ENCODE data around the gene P2RX4. TPM values are rescaled to one million over a fixed set of nuclear protein-coding genes. Genes with fewer than 3 reads are reported as not detected.
"Not testable (repeated sequence)": the region's sequence is repeated elsewhere in the genome, so short reads cannot be mapped to it uniquely, and the experiment has no call there.

P2RX4 gene
- polyA plus RNA-seq, 1 donor: 91.9 TPM

- DNase-seq: no peak
- Histone ChIP-seq H3K4me3 (ENCODE audit: low read length) (no peak overlapping the region), H3K4me1 (ENCODE audit: control insufficient read depth, insufficient read depth, low read length) (no peaks in the 10 kb centered on the region), H3K27me3 (ENCODE audit: control insufficient read depth, insufficient read depth, low read length) (no peaks in the 10 kb centered on the region), H3K36me3 (ENCODE audit: control insufficient read depth, insufficient read depth, low read length) (no peaks in the 10 kb centered on the region), H3K27ac (ENCODE audit: low read length) (no peak overlapping the region), H3K9me3 (ENCODE audit: control insufficient read depth, low read depth, low read length) (no peaks in the 10 kb centered on the region)
- no CpG with 5 or more reads among the region's 2 CpGs for WGBS (ENCODE audit: insufficient coverage, low lambda C conversion rate)
These were observed 23.1 kb upstream of the P2RX4 start for GRCh38 chr12:121186826-121187225.

GRCh38 chr12:121187501-121187900, 22.4 kb upstream of the P2RX4 start:
- Histone ChIP-seq H3K27me3 (ENCODE audit: control insufficient read depth, insufficient read depth, low read length) (no peaks in the 10 kb centered on the region), H3K36me3 (ENCODE audit: control insufficient read depth, insufficient read depth, low read length) (no peaks in the 10 kb centered on the region), H3K27ac (ENCODE audit: low read length) (no peak overlapping the region), H3K9me3 (ENCODE audit: control insufficient read depth, low read depth, low read length) (no peaks in the 10 kb centered on the region), H3K4me3 (ENCODE audit: low read length) (no peak overlapping the region), H3K4me1 (ENCODE audit: control insufficient read depth, insufficient read depth, low read length) (no peaks in the 10 kb centered on the region)
- 96% methylated on average over 5 of the region's 7 CpGs for WGBS (ENCODE audit: insufficient coverage, low lambda C conversion rate)
- no peak for DNase-seq

- Histone ChIP-seq H3K27ac (ENCODE audit: low read length) (no peak overlapping the region), H3K27me3 (ENCODE audit: control insufficient read depth, insufficient read depth, low read length) (no peaks in the 10 kb centered on the region), H3K4me1 (ENCODE audit: control insufficient read depth, insufficient read depth, low read length) (no peaks in the 10 kb centered on the region), H3K4me3 (ENCODE audit: low read length) (no peak overlapping the region), H3K36me3 (ENCODE audit: control insufficient read depth, insufficient read depth, low read length) (no peaks in the 10 kb centered on the region), H3K9me3 (ENCODE audit: control insufficient read depth, low read depth, low read length) (no peaks in the 10 kb centered on the region)
- 100% methylated on average over 1 of the region's 2 CpGs for WGBS (ENCODE audit: insufficient coverage, low lambda C conversion rate)
- no peak for DNase-seq
These were observed 21.7 kb upstream of the P2RX4 start for GRCh38 chr12:121188227-121188626.

- H3K4me1 ChIP-seq (ENCODE audit: control insufficient read depth, insufficient read depth, low read length): no peaks in the 10 kb centered on the region
- DNase-seq: no peak
- H3K9me3 ChIP-seq (ENCODE audit: control insufficient read depth, low read depth, low read length): no peaks in the 10 kb centered on the region
- H3K36me3 ChIP-seq (ENCODE audit: control insufficient read depth, insufficient read depth, low read length): no peaks in the 10 kb centered on the region
- no peak overlapping the region for H3K4me3 ChIP-seq (ENCODE audit: low read length)
- WGBS (ENCODE audit: insufficient coverage, low lambda C conversion rate): 100% methylated on average over 1 of the region's 9 CpGs
- no peaks in the 10 kb centered on the region for H3K27me3 ChIP-seq (ENCODE audit: control insufficient read depth, insufficient read depth, low read length)
- no peak overlapping the region for H3K27ac ChIP-seq (ENCODE audit: low read length)
These were observed 20.8 kb upstream of the P2RX4 start for GRCh38 chr12:121189131-121189530.

- Histone ChIP-seq H3K27me3 (ENCODE audit: control insufficient read depth, insufficient read depth, low read length) (no peaks in the 10 kb centered on the region), H3K4me1 (ENCODE audit: control insufficient read depth, insufficient read depth, low read length) (no peaks in the 10 kb centered on the region), H3K27ac (ENCODE audit: low read length) (no peak overlapping the region), H3K4me3 (ENCODE audit: low read length) (no peak overlapping the region), H3K36me3 (ENCODE audit: control insufficient read depth, insufficient read depth, low read length) (no peaks in the 10 kb centered on the region), H3K9me3 (ENCODE audit: control insufficient read depth, low read depth, low read length) (no peaks in the 10 kb centered on the region)
- WGBS (ENCODE audit: insufficient coverage, low lambda C conversion rate): no CpG with 5 or more reads among the region's 9 CpGs
- no peak for DNase-seq
These were observed 20.2 kb upstream of the P2RX4 start for GRCh38 chr12:121189619-121190155.

- H3K36me3 ChIP-seq (ENCODE audit: control insufficient read depth, insufficient read depth, low read length): no peaks in the 10 kb centered on the region
- H3K9me3 ChIP-seq (ENCODE audit: control insufficient read depth, low read depth, low read length): no peaks in the 10 kb centered on the region
- H3K4me1 ChIP-seq (ENCODE audit: control insufficient read depth, insufficient read depth, low read length): no peaks in the 10 kb centered on the region
- WGBS (ENCODE audit: insufficient coverage, low lambda C conversion rate): 33% methylated on average over 1 of the region's 2 CpGs
- H3K27me3 ChIP-seq (ENCODE audit: control insufficient read depth, insufficient read depth, low read length): no peaks in the 10 kb centered on the region
- no peak overlapping the region for H3K4me3 ChIP-seq (ENCODE audit: low read length)
- H3K27ac ChIP-seq (ENCODE audit: low read length): no peak overlapping the region
- no peak for DNase-seq
These were observed 19.4 kb upstream of the P2RX4 start for GRCh38 chr12:121190523-121191031.

GRCh38 chr12:121191151-121191550, 18.8 kb upstream of the P2RX4 start:
- H3K9me3 ChIP-seq (ENCODE audit: control insufficient read depth, low read depth, low read length): no peaks in the 10 kb centered on the region
- H3K4me3 ChIP-seq (ENCODE audit: low read length): no peak overlapping the region
- no peaks in the 10 kb centered on the region for H3K27me3 ChIP-seq (ENCODE audit: control insufficient read depth, insufficient read depth, low read length)
- H3K36me3 ChIP-seq (ENCODE audit: control insufficient read depth, insufficient read depth, low read length): no peaks in the 10 kb centered on the region
- no peaks in the 10 kb centered on the region for H3K4me1 ChIP-seq (ENCODE audit: control insufficient read depth, insufficient read depth, low read length)
- H3K27ac ChIP-seq (ENCODE audit: low read length): no peak overlapping the region
- WGBS (ENCODE audit: insufficient coverage, low lambda C conversion rate): 60% methylated on average over 1 of the region's 3 CpGs
- DNase-seq: no peak

- H3K4me1 ChIP-seq (ENCODE audit: control insufficient read depth, insufficient read depth, low read length): no peaks in the 10 kb centered on the region
- H3K4me3 ChIP-seq (ENCODE audit: low read length): no peak overlapping the region
- H3K27ac ChIP-seq (ENCODE audit: low read length): no peak overlapping the region
- WGBS (ENCODE audit: insufficient coverage, low lambda C conversion rate): 67% methylated on average over 1 of the region's 6 CpGs
- H3K36me3 ChIP-seq (ENCODE audit: control insufficient read depth, insufficient read depth, low read length): no peaks in the 10 kb centered on the region
- DNase-seq: no peak
- H3K9me3 ChIP-seq (ENCODE audit: control insufficient read depth, low read depth, low read length): no peaks in the 10 kb centered on the region
- H3K27me3 ChIP-seq (ENCODE audit: control insufficient read depth, insufficient read depth, low read length): no peaks in the 10 kb centered on the region
These were observed 13.0 kb upstream of the P2RX4 start for GRCh38 chr12:121196902-121197301.

- Histone ChIP-seq H3K36me3 (ENCODE audit: control insufficient read depth, insufficient read depth, low read length) (no peaks in the 10 kb centered on the region), H3K9me3 (ENCODE audit: control insufficient read depth, low read depth, low read length) (no peaks in the 10 kb centered on the region), H3K4me1 (ENCODE audit: control insufficient read depth, insufficient read depth, low read length) (no peaks in the 10 kb centered on the region), H3K27me3 (ENCODE audit: control insufficient read depth, insufficient read depth, low read length) (no peaks in the 10 kb centered on the region), H3K27ac (ENCODE audit: low read length) (no peak overlapping the region), H3K4me3 (ENCODE audit: low read length) (no peak overlapping the region)
- WGBS (ENCODE audit: insufficient coverage, low lambda C conversion rate): no CpG with 5 or more reads among the region's 7 CpGs
- DNase-seq: no peak
These were observed 11.0 kb upstream of the P2RX4 start for GRCh38 chr12:121198949-121199348.

GRCh38 chr12:121201140-121201539, 8.8 kb upstream of the P2RX4 start:
- not testable (repeated sequence) for H3K4me3 ChIP-seq (ENCODE audit: low read length); H3K27me3 ChIP-seq (ENCODE audit: control insufficient read depth, insufficient read depth, low read length); H3K27ac ChIP-seq (ENCODE audit: low read length); H3K4me1 ChIP-seq (ENCODE audit: control insufficient read depth, insufficient read depth, low read length); H3K9me3 ChIP-seq (ENCODE audit: control insufficient read depth, low read depth, low read length); DNase-seq; H3K36me3 ChIP-seq (ENCODE audit: control insufficient read depth, insufficient read depth, low read length)
- WGBS (ENCODE audit: insufficient coverage, low lambda C conversion rate): no CpG with 5 or more reads among the region's 6 CpGs
